Peyer's patch (tissue), 4 donors: Measurements from ENCODE around the gene SPPL3.

Source experiments
- POLR2A ChIP-seq, 2 donors: fragments of 450-650 bp; IDR thresholded peaks; one replicate each; pipeline ENCODE4 v1.5.1; 2017; ENCODE audit warnings: antibody characterized with exemption in 2 of 2, mild to moderate bottlenecking in 2 of 2, moderate library complexity in 2 of 2
- TF ChIP-seq, protein P1 (sequence below), 6 experiments: fragments of 450-650 bp in 4 of 6; fragments of 200-600 bp in 2 of 6; sonication (generic) in 1 of 6; IDR thresholded peaks; one replicate each; pipeline ENCODE4 v1.5.1; 2017 to 2019; ENCODE audit warnings: antibody characterized with exemption in 6 of 6, mild to moderate bottlenecking in 3 of 6, moderate library complexity in 1 of 6

DNA sequence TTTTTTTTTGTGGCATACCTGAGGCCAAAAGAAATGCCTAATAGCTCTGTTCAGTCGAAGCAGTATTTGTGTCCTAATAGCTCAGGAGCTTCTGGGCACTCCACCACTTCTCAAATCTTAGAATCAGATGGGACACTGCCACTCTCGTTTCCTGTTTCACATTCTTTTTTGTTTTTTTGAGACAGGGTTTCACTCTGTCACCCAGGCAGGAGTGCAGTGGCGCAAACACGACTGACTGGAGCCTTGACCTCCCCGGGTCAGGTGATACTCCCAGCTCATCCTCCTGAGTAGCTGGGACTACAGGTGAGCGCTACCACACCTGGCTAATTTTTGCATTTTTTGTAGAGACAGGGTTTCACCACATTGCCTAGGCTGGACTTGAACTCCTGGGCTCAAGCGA is 52.7 kb downstream of the SPPL3 start:
- TF ChIP-seq POLR2A (IDR thresholded peaks at IDR 0.05): no peak
- TF ChIP-seq, protein P1, sequence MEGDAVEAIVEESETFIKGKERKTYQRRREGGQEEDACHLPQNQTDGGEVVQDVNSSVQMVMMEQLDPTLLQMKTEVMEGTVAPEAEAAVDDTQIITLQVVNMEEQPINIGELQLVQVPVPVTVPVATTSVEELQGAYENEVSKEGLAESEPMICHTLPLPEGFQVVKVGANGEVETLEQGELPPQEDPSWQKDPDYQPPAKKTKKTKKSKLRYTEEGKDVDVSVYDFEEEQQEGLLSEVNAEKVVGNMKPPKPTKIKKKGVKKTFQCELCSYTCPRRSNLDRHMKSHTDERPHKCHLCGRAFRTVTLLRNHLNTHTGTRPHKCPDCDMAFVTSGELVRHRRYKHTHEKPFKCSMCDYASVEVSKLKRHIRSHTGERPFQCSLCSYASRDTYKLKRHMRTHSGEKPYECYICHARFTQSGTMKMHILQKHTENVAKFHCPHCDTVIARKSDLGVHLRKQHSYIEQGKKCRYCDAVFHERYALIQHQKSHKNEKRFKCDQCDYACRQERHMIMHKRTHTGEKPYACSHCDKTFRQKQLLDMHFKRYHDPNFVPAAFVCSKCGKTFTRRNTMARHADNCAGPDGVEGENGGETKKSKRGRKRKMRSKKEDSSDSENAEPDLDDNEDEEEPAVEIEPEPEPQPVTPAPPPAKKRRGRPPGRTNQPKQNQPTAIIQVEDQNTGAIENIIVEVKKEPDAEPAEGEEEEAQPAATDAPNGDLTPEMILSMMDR (IDR thresholded peaks at IDR 0.05): no peak
